ENCODE results near the gene BRCC3. TPM values are rescaled to one million over a fixed set of nuclear protein-coding genes. Genes with fewer than 3 reads are reported as not detected.
A peak's percentile ranks its signal among the peaks of the same experiment; 100 is the strongest.

BRCC3 gene
- total and polyA plus RNA-seq, 2 donors (not counting 1 experiment from before 2014, with no cell fraction given): 7.3 to 16.9 TPM

GRCh38 chrX:155056877-155057792, 14.2 kb upstream of the BRCC3 start:
- 14% methylated on average over 13 of the region's 25 CpGs for WGBS (ENCODE audit: insufficient coverage)
- Mint-ChIP-seq H3K4me1 (peaks cover 9% of the 10 kb centered on the region), H3K4me3 (peak overlapping the region; percentile 32), H3K9me3 (ENCODE audit: insufficient read depth) (no peaks in the 10 kb centered on the region), H3K27me3 (no peaks in the 10 kb centered on the region), H3K27ac (peak overlapping the region; percentile 39)
- Histone ChIP-seq H4K20me1 (ENCODE audit: control insufficient read depth, insufficient read depth, low read length, poor library complexity, severe bottlenecking) (no peaks in the 10 kb centered on the region), H3K9me3 (ENCODE audit: control extremely low read depth in 1 of 3, control insufficient read depth in 2 of 3, insufficient read depth in 1 of 3, low read length in 2 of 3) (no peaks in the 10 kb centered on the region), H2AFZ (ENCODE audit: insufficient read depth, low read depth, low read length, poor library complexity, severe bottlenecking) (peak overlapping the region; percentile 30), H3K4me2 (replicated peaks; ENCODE audit: low read depth, low read length, poor library complexity, severe bottlenecking) (peak overlapping the region; percentile 57), H3K4me1 (ENCODE audit: control insufficient read depth in 2 of 2, insufficient read depth in 2 of 2, low read length in 2 of 2) (peaks cover 0 to 9% of the 10 kb centered on the region in 2 donors), H3K27me3 (replicated peaks in 1 of 4; ENCODE audit: control extremely low read depth in 1 of 4, control insufficient read depth in 3 of 4, insufficient read depth in 4 of 4, low read length in 3 of 4) (no peaks in the 10 kb centered on the region), H3K9ac (ENCODE audit: low read length) (no peak overlapping the region), H3K36me3 (replicated peaks in 1 of 2; ENCODE audit: control extremely low read depth in 1 of 2, control insufficient read depth in 1 of 2, extremely low read depth in 1 of 2, insufficient read depth in 2 of 2, low read length in 1 of 2) (peaks cover 0 to 14% of the 10 kb centered on the region in 2 experiments), H3K27ac (ENCODE audit: low read length in 2 of 2) (no peak overlapping the region), H3K4me3 (ENCODE audit: control extremely low read depth in 1 of 5, extremely low read depth in 1 of 5, insufficient read depth in 1 of 5, low read depth in 2 of 5, low read length in 4 of 5) (peak overlapping the region in 1 of 5 experiments; percentile 20), H3K79me2 (ENCODE audit: control insufficient read depth, insufficient read depth, low read length) (no peaks in the 10 kb centered on the region)
- CTCF ChIA-PET: interaction anchor here (0.8 to 4.2 kb wide), 12 partner anchors 9 to 139 kb away, joined by 3 to 26 read pairs (median 6); partner anchors contain the start of genes F8 and FUNDC2
- TF ChIP-seq CTCF (IDR thresholded peaks at IDR 0.05) (peak; percentile 76), EZH2 (IDR thresholded peaks at IDR 0.05; ENCODE audit: borderline replicate concordance, insufficient read depth, low read depth, low read length, poor library complexity, severe bottlenecking) (no peak)
- intact Hi-C loops (cut with micrococcal nuclease): loop anchor here (1.0 to 5.0 kb wide), 3 partner anchors 14 to 140 kb away; partner anchors contain the start of genes BRCC3, CMC4 and MTCP1
- POLR2A ChIA-PET: no interaction called here
- DNase-seq: peak; percentile 70
- peak; percentile 74 for ATAC-seq (ENCODE audit: low read depth)

- Histone ChIP-seq H3K79me2 (ENCODE audit: control insufficient read depth, insufficient read depth, low read length) (no peaks in the 10 kb centered on the region), H3K9me3 (ENCODE audit: control extremely low read depth in 1 of 3, control insufficient read depth in 2 of 3, insufficient read depth in 1 of 3, low read length in 2 of 3) (no peaks in the 10 kb centered on the region), H3K27me3 (replicated peaks in 1 of 4; ENCODE audit: control extremely low read depth in 1 of 4, control insufficient read depth in 3 of 4, insufficient read depth in 4 of 4, low read length in 3 of 4) (no peaks in the 10 kb centered on the region), H3K9ac (ENCODE audit: low read length) (no peak overlapping the region), H4K20me1 (ENCODE audit: control insufficient read depth, insufficient read depth, low read length, poor library complexity, severe bottlenecking) (no peaks in the 10 kb centered on the region), H3K4me3 (ENCODE audit: control extremely low read depth in 1 of 5, extremely low read depth in 1 of 5, insufficient read depth in 1 of 5, low read depth in 2 of 5, low read length in 4 of 5) (no peak overlapping the region), H2AFZ (ENCODE audit: insufficient read depth, low read depth, low read length, poor library complexity, severe bottlenecking) (no peak overlapping the region), H3K4me1 (ENCODE audit: control insufficient read depth in 2 of 2, insufficient read depth in 2 of 2, low read length in 2 of 2) (peaks cover 0 to 9% of the 10 kb centered on the region in 2 donors), H3K27ac (ENCODE audit: low read length in 2 of 2) (no peak overlapping the region), H3K36me3 (replicated peaks in 1 of 2; ENCODE audit: control extremely low read depth in 1 of 2, control insufficient read depth in 1 of 2, extremely low read depth in 1 of 2, insufficient read depth in 2 of 2, low read length in 1 of 2) (peaks cover 0 to 2% of the 10 kb centered on the region in 2 experiments), H3K4me2 (replicated peaks; ENCODE audit: low read depth, low read length, poor library complexity, severe bottlenecking) (no peak overlapping the region)
- Mint-ChIP-seq H3K4me3 (no peak overlapping the region), H3K27ac (no peak overlapping the region), H3K9me3 (ENCODE audit: insufficient read depth) (no peaks in the 10 kb centered on the region), H3K27me3 (no peaks in the 10 kb centered on the region), H3K4me1 (peaks cover 9% of the 10 kb centered on the region)
- no peak for DNase-seq
- intact Hi-C loops (cut with micrococcal nuclease): no loop called here
- CTCF ChIA-PET: interaction anchor here (0.8 to 1.1 kb wide), 2 partner anchors 81 to 82 kb away, joined by 3 read pairs; no protein-coding TSS in a partner anchor
- ATAC-seq (ENCODE audit: low read depth): no peak
- POLR2A ChIA-PET: no interaction called here
- TF ChIP-seq CTCF (IDR thresholded peaks at IDR 0.05): no peak
- no peak for TF ChIP-seq EZH2 (IDR thresholded peaks at IDR 0.05; ENCODE audit: borderline replicate concordance, insufficient read depth, low read depth, low read length, poor library complexity, severe bottlenecking)
- WGBS (ENCODE audit: insufficient coverage): no CpG with 5 or more reads among the region's 4 CpGs
Observed at GRCh38 chrX:155061760-155062159, 9.5 kb upstream of the BRCC3 start.

Data from B cell (primary cell).